ENCODE measurements around the gene MAB21L4. TPM values are rescaled to one million over a fixed set of nuclear protein-coding genes. Genes with fewer than 3 reads are reported as not detected.

MAB21L4 gene
- total and polyA plus RNA-seq, 2 of the 8 experiments (the other 6 are each of a cell fraction or from before 2014, with no cell fraction given), result 0.11 TPM; not detected in 1

GRCh38 chr2:240919786-240920782 lies 24.1 kb upstream of the MAB21L4 start (continued):
- TF ChIP-seq ATF3 (IDR thresholded peaks at IDR 0.05; ENCODE audit: insufficient read depth, low read depth, low read length) (no peak), NANOG (IDR thresholded peaks at IDR 0.05; ENCODE audit: insufficient read depth, low read depth, low read length, poor library complexity, severe bottlenecking) (no peak), BCL11A (IDR thresholded peaks at IDR 0.05; ENCODE audit: low read depth in 2 of 2, low read length in 2 of 2) (no peak), KDM5A (IDR thresholded peaks at IDR 0.05; ENCODE audit: low read length) (no peak)

Data from H1 (cell line).